Lung (tissue), 12 donors: ENCODE results near the gene SCMH1. TPM values are rescaled to one million over a fixed set of nuclear protein-coding genes. Genes with fewer than 3 reads are reported as not detected.
"Not testable (repeated sequence)": the region's sequence is repeated elsewhere in the genome, so short reads cannot be mapped to it uniquely, and the experiment has no call there.

ENCODE experiments used
- ATAC-seq: fragments of 200-7000 bp; cut with Tn5 transposase; one replicate; pipeline ENCODE4 v1.9.1; 2020; ENCODE audit warnings: moderate number of reproducible peaks; ENCODE audit not compliant: insufficient read depth, low FRiP score
- DNase-seq, 3 donors: peaks; one replicate each; pipeline ENCODE4 v3.0.0-alpha.2; 2013 to 2017
- H3K27ac ChIP-seq, 2 donors: one replicate each; pipeline ENCODE4 v1.5.1; 2013; ENCODE audit warnings: mild to moderate bottlenecking in 2 of 2, moderate library complexity in 2 of 2, control low read depth in 1 of 2, inconsistent platforms in 1 of 2, low read depth in 1 of 2, low read length in 1 of 2
- H3K27me3 ChIP-seq, 3 donors: one replicate each; pipeline ENCODE4 v1.5.1; 2013; ENCODE audit warnings: low read length in 2 of 3; ENCODE audit not compliant: control insufficient read depth in 3 of 3, insufficient read depth in 3 of 3
- H3K36me3 ChIP-seq, 4 donors: one replicate each; pipeline ENCODE4 v1.5.1; 2013; ENCODE audit warnings: low read length in 4 of 4, mild to moderate bottlenecking in 1 of 4, moderate library complexity in 1 of 4; ENCODE audit not compliant: control insufficient read depth in 4 of 4, insufficient read depth in 4 of 4
- H3K4me1 ChIP-seq, 5 donors: one replicate each; pipeline ENCODE4 v1.5.1; 2013; ENCODE audit warnings: low read length in 5 of 5, mild to moderate bottlenecking in 2 of 5, moderate library complexity in 1 of 5; ENCODE audit not compliant: control insufficient read depth in 5 of 5, insufficient read depth in 5 of 5
- H3K4me3 ChIP-seq: one replicate; pipeline ENCODE4 v1.5.1; 2013; ENCODE audit warnings: mild to moderate bottlenecking, control low read depth, moderate library complexity
- H3K9ac ChIP-seq, 2 donors: one replicate each; pipeline ENCODE4 v1.5.1; 2013; ENCODE audit warnings: low read length in 2 of 2, control low read depth in 1 of 2; ENCODE audit not compliant: insufficient read depth in 1 of 2
- H3K9me3 ChIP-seq, 4 donors: one replicate each; pipeline ENCODE4 v1.5.1; 2013; ENCODE audit warnings: low read length in 3 of 4, mild to moderate bottlenecking in 1 of 4, moderate library complexity in 1 of 4; ENCODE audit not compliant: control insufficient read depth in 4 of 4, insufficient read depth in 3 of 4
- CTCF ChIP-seq: IDR thresholded peaks from 2 replicates; pipeline ENCODE4 v1.5.1; 2012; ENCODE audit warnings: mild to moderate bottlenecking; ENCODE audit errors: control extremely low read depth, extremely low read depth
- WGBS, 2 donors: extraction: QIAGEN DNeasy Blood & Tissue Kit; methylation state at CpG; one replicate each; pipeline ENCODE4 v1.1.7; 2013; 5-methylcytosine and 5-hydroxymethylcytosine counted together
- polyA plus RNA-seq, 2 donors: library from polyadenylated mRNA; stranded (reverse); fragments of 200-250 nt; gene quantifications; one replicate each; pipeline ENCODE4 v1.2.1, GENCODE V29; 2013
- total RNA-seq, 2 donors: library from RNA; depleted of rRNA in 1 of 2; stranded (reverse); fragments of >200 nt in 1 of 2; gene quantifications; one replicate each; pipeline ENCODE4 v1.2.1, GENCODE V29; 2014 to 2021
- donor health status: control.
- donor health status: control.
- donor health status: Bipolar disorder and iron deficiency.
- donor health status: healthy.
- donor health status: DM: yes; HTN: yes; CAD: no.

SCMH1 gene
- total and polyA plus RNA-seq, 4 donors: 20.7 to 43.5 (median 28.8) TPM

GRCh38 chr1:41215623-41216022 lies 26.5 kb downstream of the SCMH1 start:
- no peak for TF ChIP-seq CTCF
- ATAC-seq: no peak
- Histone ChIP-seq H3K9me3 (peaks cover 0 to 14% (median 3%) of the 10 kb centered on the region in 4 donors), H3K9ac (no peak overlapping the region), H3K4me3 (no peak overlapping the region), H3K27ac (no peak overlapping the region), H3K4me1 (peaks cover 0 to 13% (median 0%) of the 10 kb centered on the region in 5 donors), H3K36me3 (peaks cover 0 to 8% (median 3%) of the 10 kb centered on the region in 4 donors), H3K27me3 (no peaks in the 10 kb centered on the region)
- DNase-seq: no peak

- peaks cover 0 to 9% (median 0%) of the 10 kb centered on the region in 5 donors for H3K4me1 ChIP-seq
- H3K27me3 ChIP-seq: no peaks in the 10 kb centered on the region
- no peak overlapping the region for H3K4me3 ChIP-seq
- H3K27ac ChIP-seq: no peak overlapping the region
- DNase-seq (no peak), ATAC-seq (no peak)
- 97 to 100% methylated on average over 1 of the region's 1 CpG for WGBS, 2 donors
- peaks cover 0 to 11% (median 2%) of the 10 kb centered on the region in 4 donors for H3K9me3 ChIP-seq
- no peaks in the 10 kb centered on the region for H3K36me3 ChIP-seq
- H3K9ac ChIP-seq: no peak overlapping the region
- no peak for TF ChIP-seq CTCF
Measured at GRCh38 chr1:41213341-41213740, 28.8 kb downstream of the SCMH1 start.

GRCh38 chr1:41211608-41212007 lies 30.5 kb downstream of the SCMH1 start:
- H3K4me3 ChIP-seq, H3K36me3 ChIP-seq, H3K4me1 ChIP-seq, H3K9me3 ChIP-seq, H3K27ac ChIP-seq, H3K9ac ChIP-seq, ATAC-seq, DNase-seq, H3K27me3 ChIP-seq: not testable (repeated sequence)
- WGBS, 2 donors: 98 to 99% methylated on average over 2 of the region's 2 CpGs

GRCh38 chr1:41207053-41207452 lies 35.1 kb downstream of the SCMH1 start:
- ATAC-seq, H3K9ac ChIP-seq, H3K27me3 ChIP-seq, H3K4me3 ChIP-seq, H3K9me3 ChIP-seq, DNase-seq, H3K36me3 ChIP-seq, H3K27ac ChIP-seq, H3K4me1 ChIP-seq: not testable (repeated sequence)
- 83 to 91% methylated on average over 2 of the region's 2 CpGs for WGBS, 2 donors

GRCh38 chr1:41200728-41201127 lies 41.4 kb downstream of the SCMH1 start:
- DNase-seq: no peak
- H3K9ac ChIP-seq: no peak overlapping the region
- H3K9me3 ChIP-seq: no peaks in the 10 kb centered on the region
- no peak overlapping the region for H3K4me3 ChIP-seq
- H3K27me3 ChIP-seq: no peaks in the 10 kb centered on the region
- no peak overlapping the region for H3K27ac ChIP-seq
- peaks cover 0 to 8% (median 0%) of the 10 kb centered on the region in 5 donors for H3K4me1 ChIP-seq
- TF ChIP-seq CTCF: no peak
- 76 to 83% methylated on average over 3 of the region's 3 CpGs for WGBS, 2 donors
- no peak for ATAC-seq
- no peaks in the 10 kb centered on the region for H3K36me3 ChIP-seq
